HEK293 (cell line): ENCODE results near the gene ZSWIM1.

Experiments
- AEBP2 ChIP-seq: fragments of 450-650 bp; formaldehyde crosslinking; IDR thresholded peaks from 2 replicates; pipeline ENCODE4 v1.5.1; 2016; ENCODE audit warnings: missing biosample characterization, missing genetic modification characterization, borderline replicate concordance
- GFI1B ChIP-seq: fragments of 450-650 bp; formaldehyde crosslinking; IDR thresholded peaks from 2 replicates; pipeline ENCODE4 v1.5.1; 2016; ENCODE audit warnings: missing biosample characterization, missing genetic modification characterization
- GLIS2 ChIP-seq: fragments of 450-650 bp; formaldehyde crosslinking; IDR thresholded peaks from 2 replicates; pipeline ENCODE4 v1.5.1; 2016; ENCODE audit warnings: missing biosample characterization, missing genetic modification characterization
- HOXC10 ChIP-seq: sonication (generic); formaldehyde crosslinking; IDR thresholded peaks from 2 replicates; pipeline ENCODE4 v1.8.1; 2023; ENCODE audit warnings: mild to moderate bottlenecking, missing genetic modification reagents
- KLF1 ChIP-seq: fragments of 450-650 bp; formaldehyde crosslinking; IDR thresholded peaks from 2 replicates; pipeline ENCODE4 v1.5.1; 2016; ENCODE audit warnings: missing biosample characterization, missing genetic modification characterization
- KLF10 ChIP-seq: fragments of 450-650 bp; IDR thresholded peaks from 2 replicates; pipeline ENCODE4 v1.5.1; 2018; ENCODE audit warnings: missing biosample characterization, mild to moderate bottlenecking, missing genetic modification characterization
- MYNN ChIP-seq: fragments of 450-650 bp; formaldehyde crosslinking; IDR thresholded peaks from 2 replicates; pipeline ENCODE4 v1.5.1; 2016; ENCODE audit warnings: missing biosample characterization, missing genetic modification characterization, borderline replicate concordance
- MZF1 ChIP-seq: fragments of 450-650 bp; formaldehyde crosslinking; IDR thresholded peaks from 2 replicates; pipeline ENCODE4 v1.5.1; 2017; ENCODE audit warnings: missing biosample characterization, missing genetic modification characterization, borderline replicate concordance
- PATZ1 ChIP-seq: fragments of 450-650 bp; formaldehyde crosslinking; IDR thresholded peaks from 2 replicates; pipeline ENCODE4 v1.5.1; 2016; ENCODE audit warnings: missing biosample characterization, missing genetic modification characterization
- ZBTB48 ChIP-seq: fragments of 450-650 bp; formaldehyde crosslinking; IDR thresholded peaks from 2 replicates; pipeline ENCODE4 v1.5.1; 2016; ENCODE audit warnings: missing biosample characterization, missing genetic modification characterization
- ZBTB49 ChIP-seq: fragments of 450-650 bp; formaldehyde crosslinking; IDR thresholded peaks from 2 replicates; pipeline ENCODE4 v1.5.1; 2016; ENCODE audit warnings: missing biosample characterization, missing genetic modification characterization, low read depth
- ZBTB7A ChIP-seq: fragments of 450-650 bp; formaldehyde crosslinking; IDR thresholded peaks from 2 replicates; pipeline ENCODE4 v1.5.1; 2016; ENCODE audit warnings: low read depth, missing biosample characterization, missing genetic modification characterization
- ZIC2 ChIP-seq: fragments of 450-650 bp; formaldehyde crosslinking; IDR thresholded peaks from 2 replicates; pipeline ENCODE4 v1.5.1; 2016; ENCODE audit warnings: missing biosample characterization, missing genetic modification characterization
- ZNF19 ChIP-seq: fragments of 450-650 bp; formaldehyde crosslinking; IDR thresholded peaks from 2 replicates; pipeline ENCODE4; 2016; ENCODE audit warnings: missing biosample characterization, missing genetic modification characterization, low read depth
- ZNF214 ChIP-seq: fragments of 450-650 bp; formaldehyde crosslinking; IDR thresholded peaks from 2 replicates; pipeline ENCODE4 v1.5.1; 2017; ENCODE audit warnings: missing biosample characterization, mild to moderate bottlenecking, missing genetic modification characterization, borderline replicate concordance
- ZNF324 ChIP-seq: fragments of 450-650 bp; formaldehyde crosslinking; IDR thresholded peaks from 2 replicates; pipeline ENCODE4 v1.5.1; 2016; ENCODE audit warnings: missing biosample characterization, missing genetic modification characterization
- ZNF335 ChIP-seq: fragments of 450-650 bp; formaldehyde crosslinking; conservative IDR thresholded peaks from 2 replicates; pipeline ENCODE4 v1.5.1; 2016; ENCODE audit warnings: missing biosample characterization, missing genetic modification characterization
- ZNF404 ChIP-seq: fragments of 450-650 bp; formaldehyde crosslinking; IDR thresholded peaks from 2 replicates; pipeline ENCODE4 v1.5.1; 2017; ENCODE audit warnings: missing biosample characterization, missing genetic modification characterization
- ZNF416 ChIP-seq: fragments of 450-650 bp; formaldehyde crosslinking; IDR thresholded peaks from 2 replicates; pipeline ENCODE4 v1.5.1; 2016; ENCODE audit warnings: missing biosample characterization, missing genetic modification characterization
- ZNF423 ChIP-seq: fragments of 450-650 bp; formaldehyde crosslinking; IDR thresholded peaks from 2 replicates; pipeline ENCODE4 v1.5.1; 2016; ENCODE audit warnings: missing biosample characterization, missing genetic modification characterization
- ZNF510 ChIP-seq: fragments of 450-650 bp; formaldehyde crosslinking; IDR thresholded peaks from 2 replicates; pipeline ENCODE4 v1.5.1; 2018; ENCODE audit warnings: mild to moderate bottlenecking, missing genetic modification characterization, missing biosample characterization; ENCODE audit not compliant: insufficient replicate concordance
- ZNF514 ChIP-seq: fragments of 450-650 bp; formaldehyde crosslinking; IDR thresholded peaks from 2 replicates; pipeline ENCODE4 v1.5.1; 2016; ENCODE audit warnings: missing biosample characterization, missing genetic modification characterization
- ZNF555 ChIP-seq: fragments of 450-650 bp; formaldehyde crosslinking; conservative IDR thresholded peaks from 2 replicates; pipeline ENCODE4 v1.5.1; 2017; ENCODE audit warnings: missing biosample characterization, mild to moderate bottlenecking, missing genetic modification characterization, inconsistent platforms
- ZNF558 ChIP-seq: fragments of 450-650 bp; formaldehyde crosslinking; IDR thresholded peaks from 2 replicates; pipeline ENCODE4 v1.5.1; 2016; ENCODE audit warnings: missing biosample characterization, missing genetic modification characterization
- ZNF600 ChIP-seq: fragments of 450-650 bp; formaldehyde crosslinking; IDR thresholded peaks from 2 replicates; pipeline ENCODE4 v1.5.1; 2016; ENCODE audit warnings: missing biosample characterization, missing genetic modification characterization
- ZNF624 ChIP-seq: fragments of 450-650 bp; formaldehyde crosslinking; IDR thresholded peaks from 2 replicates; pipeline ENCODE4 v1.5.1; 2017; ENCODE audit warnings: missing biosample characterization, missing genetic modification characterization
- ZNF658 ChIP-seq: fragments of 450-650 bp; formaldehyde crosslinking; IDR thresholded peaks from 2 replicates; pipeline ENCODE4; 2016; ENCODE audit warnings: missing biosample characterization, missing genetic modification characterization
- TF ChIP-seq, protein P1 (sequence below): fragments of 450-650 bp; formaldehyde crosslinking; conservative IDR thresholded peaks from 2 replicates; pipeline ENCODE4 v1.5.1; 2016; ENCODE audit warnings: low read depth, missing biosample characterization, missing genetic modification characterization

The ZSWIM1 gene

GRCh38 chr20:45890985-45891983 is 10.3 kb downstream of the ZSWIM1 start, which contains the start of the genes CTSA and NEURL2 (continued):
- TF ChIP-seq AEBP2 (tag by site-specific recombination) = no peak
- no peak for TF ChIP-seq ZNF624
- no peak for TF ChIP-seq ZNF510
- TF ChIP-seq ZNF416 (tag by site-specific recombination) = no peak
- TF ChIP-seq ZNF658 (tag by site-specific recombination) = no peak
- no peak for TF ChIP-seq HOXC10 (CRISPR knock-in tag)
- peak; percentile 94; the same call in 1 of the 2 replicates for TF ChIP-seq ZNF324
- no peak for TF ChIP-seq ZNF558 (tag by site-specific recombination)
- TF ChIP-seq ZIC2 (tag by site-specific recombination) = peak; percentile 90
- no peak for TF ChIP-seq ZNF19 (tag by site-specific recombination)
- TF ChIP-seq ZNF514 (tag by site-specific recombination) = no peak
- peak; percentile 90 for TF ChIP-seq ZBTB48 (tag by site-specific recombination)
- TF ChIP-seq ZNF404 (tag by site-specific recombination) = no peak
- peak; percentile 86 for TF ChIP-seq KLF1 (tag by site-specific recombination)
- TF ChIP-seq ZNF423 (tag by site-specific recombination) = no peak; the same call in 1 of the 2 replicates
- TF ChIP-seq ZBTB7A = peak; percentile 98
- TF ChIP-seq GLIS2 (tag by site-specific recombination) = peak; percentile 97
- no peak for TF ChIP-seq ZNF214
- TF ChIP-seq MYNN (tag by site-specific recombination) = no peak
- TF ChIP-seq MZF1 (tag by site-specific recombination) = no peak
- TF ChIP-seq ZBTB49 (tag by site-specific recombination) = no peak
- TF ChIP-seq KLF10 (tag by site-specific recombination) = peak; percentile 84
- peak; percentile 98 for TF ChIP-seq PATZ1
- no peak for TF ChIP-seq ZNF555 (tag by site-specific recombination)
- TF ChIP-seq, protein P1, sequence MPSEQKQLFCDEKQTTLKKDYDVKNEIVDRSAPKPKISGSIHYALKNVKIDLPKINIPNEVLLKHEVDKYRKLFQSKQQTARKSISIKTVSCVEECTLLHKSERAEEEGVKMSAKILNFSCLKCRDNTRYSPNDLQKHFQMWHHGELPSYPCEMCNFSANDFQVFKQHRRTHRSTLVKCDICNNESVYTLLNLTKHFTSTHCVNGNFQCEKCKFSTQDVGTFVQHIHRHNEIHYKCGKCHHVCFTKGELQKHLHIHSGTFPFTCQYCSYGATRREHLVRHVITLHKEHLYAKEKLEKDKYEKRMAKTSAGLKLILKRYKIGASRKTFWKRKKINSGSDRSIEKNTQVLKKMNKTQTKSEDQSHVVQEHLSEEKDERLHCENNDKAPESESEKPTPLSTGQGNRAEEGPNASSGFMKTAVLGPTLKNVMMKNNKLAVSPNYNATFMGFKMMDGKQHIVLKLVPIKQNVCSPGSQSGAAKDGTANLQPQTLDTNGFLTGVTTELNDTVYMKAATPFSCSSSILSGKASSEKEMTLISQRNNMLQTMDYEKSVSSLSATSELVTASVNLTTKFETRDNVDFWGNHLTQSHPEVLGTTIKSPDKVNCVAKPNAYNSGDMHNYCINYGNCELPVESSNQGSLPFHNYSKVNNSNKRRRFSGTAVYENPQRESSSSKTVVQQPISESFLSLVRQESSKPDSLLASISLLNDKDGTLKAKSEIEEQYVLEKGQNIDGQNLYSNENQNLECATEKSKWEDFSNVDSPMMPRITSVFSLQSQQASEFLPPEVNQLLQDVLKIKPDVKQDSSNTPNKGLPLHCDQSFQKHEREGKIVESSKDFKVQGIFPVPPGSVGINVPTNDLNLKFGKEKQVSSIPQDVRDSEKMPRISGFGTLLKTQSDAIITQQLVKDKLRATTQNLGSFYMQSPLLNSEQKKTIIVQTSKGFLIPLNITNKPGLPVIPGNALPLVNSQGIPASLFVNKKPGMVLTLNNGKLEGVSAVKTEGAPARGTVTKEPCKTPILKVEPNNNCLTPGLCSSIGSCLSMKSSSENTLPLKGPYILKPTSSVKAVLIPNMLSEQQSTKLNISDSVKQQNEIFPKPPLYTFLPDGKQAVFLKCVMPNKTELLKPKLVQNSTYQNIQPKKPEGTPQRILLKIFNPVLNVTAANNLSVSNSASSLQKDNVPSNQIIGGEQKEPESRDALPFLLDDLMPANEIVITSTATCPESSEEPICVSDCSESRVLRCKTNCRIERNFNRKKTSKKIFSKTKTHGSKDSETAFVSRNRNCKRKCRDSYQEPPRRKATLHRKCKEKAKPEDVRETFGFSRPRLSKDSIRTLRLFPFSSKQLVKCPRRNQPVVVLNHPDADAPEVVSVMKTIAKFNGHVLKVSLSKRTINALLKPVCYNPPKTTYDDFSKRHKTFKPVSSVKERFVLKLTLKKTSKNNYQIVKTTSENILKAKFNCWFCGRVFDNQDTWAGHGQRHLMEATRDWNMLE = 0 out of 2 replicates have a peak, but pooled peaks have one; percentile 41
- TF ChIP-seq GFI1B (tag by site-specific recombination) = no peak
- TF ChIP-seq ZNF335 (tag by site-specific recombination) = peak; percentile 96
- peak; percentile 57; the same call in 1 of the 2 replicates for TF ChIP-seq ZNF600 (tag by site-specific recombination)
